Adrenal gland (tissue), 12 donors: ENCODE data around the gene TSGA10. TPM values are rescaled to one million over a fixed set of nuclear protein-coding genes. Genes with fewer than 3 reads are reported as not detected.

Source experiments
- DNase-seq, 7 donors: peaks; one replicate each; pipeline ENCODE4 v3.0.0-alpha.2; 2019 to 2020
- H3K27ac ChIP-seq, 5 donors: fragments of 200-600 bp; sonication (generic) in 4 of 5; 1 replicate in 3 of 5; 2 replicates in 2 of 5; pipeline versions ENCODE4 v1.5.1 to v1.8.0; 2016 to 2020; ENCODE audit warnings: mild to moderate bottlenecking in 1 of 5
- H3K27me3 ChIP-seq: fragments of 200-600 bp; 2 replicates; pipeline ENCODE4 v1.8.0; 2021
- H3K36me3 ChIP-seq, 2 donors: fragments of 200-600 bp; replicated peaks in 1 of 2; 1 replicate in 1 of 2; 2 replicates in 1 of 2; pipeline versions ENCODE4 v1.5.1 to v1.8.0; 2018 to 2022
- H3K4me1 ChIP-seq, 2 donors: fragments of 200-600 bp; replicated peaks in 1 of 2; 1 replicate in 1 of 2; 2 replicates in 1 of 2; pipeline versions ENCODE4 v1.5.1 to v1.8.0; 2018 to 2021
- H3K4me3 ChIP-seq, 4 donors: fragments of 200-600 bp; sonication (generic) in 3 of 4; one replicate each; pipeline ENCODE4 v1.5.1; 2016 to 2018
- H3K9me3 ChIP-seq, 3 donors: fragments of 200-600 bp; sonication (generic) in 1 of 3; replicated peaks in 1 of 3; 1 replicate in 2 of 3; 2 replicates in 1 of 3; pipeline versions ENCODE4 v1.5.1 to v1.8.0; 2016 to 2021
- CTCF ChIP-seq, 6 experiments: fragments of 450-650 bp in 4 of 6; fragments of 200-600 bp in 2 of 6; sonication (generic) in 1 of 6; IDR thresholded peaks; 1 replicate in 5 of 6; 2 replicates in 1 of 6; pipeline versions ENCODE4 v1.5.1 to v1.8.0; 2016 to 2021; ENCODE audit warnings: antibody characterized with exemption in 6 of 6, mild to moderate bottlenecking in 2 of 6, moderate library complexity in 1 of 6
- POLR2A ChIP-seq, 2 donors: fragments of 450-650 bp; IDR thresholded peaks; one replicate each; pipeline ENCODE4 v1.6.1; 2017; ENCODE audit warnings: antibody characterized with exemption in 2 of 2, mild to moderate bottlenecking in 2 of 2, moderate library complexity in 1 of 2
- WGBS, 4 donors: extraction: QIAGEN DNeasy Blood & Tissue Kit in 2 of 4; methylation state at CpG; one replicate each; pipeline versions ENCODE4 v1.1.5 to v1.1.7; 2013 to 2017; 5-methylcytosine and 5-hydroxymethylcytosine counted together
- intact Hi-C, 2 donors: fragments of 100-400 bp; cut with DNase I; formaldehyde crosslinking; loops; one replicate each; pipeline versions ENCODE4 v1.14.1 to v1.15.0; 2022 to 2023
- polyA plus RNA-seq, 3 donors: library from polyadenylated mRNA; stranded (reverse); fragments of 200-250 nt in 2 of 3; fragments of 350-450 nt in 1 of 3; fragmentation: Illumina TruSeq in 1 of 3; extraction: RNeasy Lipid Tissue Mini Kit (QIAGEN cat#74804) in 1 of 3; gene quantifications; one replicate each; pipeline ENCODE4 v1.2.3, GENCODE V29; 2013 to 2014
- small RNA-seq, 2 donors: library from RNA; depleted of rRNA; stranded (forward); fragments of <200 nt; gene quantifications; one replicate each; pipeline ENCODE3, GENCODE V24; 2016
- total RNA-seq, 9 donors: library from RNA; depleted of rRNA in 4 of 9; stranded (reverse); fragments of >200 nt in 4 of 9; fragments of 120-200 nt in 1 of 9; fragmentation: NEBNext Ultra II Directional in 1 of 9; extraction: Animal tissue kit (Norgen Biotek cat#: 25700) in 1 of 9; gene quantifications; one replicate each; pipeline versions ENCODE4 v1.1.0 to v1.2.4, GENCODE V29; 2013 to 2023
- donor health status: healthy with polysubstance abuse.
- donor health status: Bipolar disorder and iron deficiency.
- donor health status: DM: yes; HTN: yes; CAD: no.
- donor health status: DM: no; HTN: no; CAD: no.
- donor health status: DM: no; HTN: no; CAD: no.
- donor health status: DM: yes; HTN: yes; CAD: no.

The TSGA10 gene
- total and polyA plus RNA-seq, 12 donors = 2.3 to 24.1 (median 6.9) TPM

DNA sequence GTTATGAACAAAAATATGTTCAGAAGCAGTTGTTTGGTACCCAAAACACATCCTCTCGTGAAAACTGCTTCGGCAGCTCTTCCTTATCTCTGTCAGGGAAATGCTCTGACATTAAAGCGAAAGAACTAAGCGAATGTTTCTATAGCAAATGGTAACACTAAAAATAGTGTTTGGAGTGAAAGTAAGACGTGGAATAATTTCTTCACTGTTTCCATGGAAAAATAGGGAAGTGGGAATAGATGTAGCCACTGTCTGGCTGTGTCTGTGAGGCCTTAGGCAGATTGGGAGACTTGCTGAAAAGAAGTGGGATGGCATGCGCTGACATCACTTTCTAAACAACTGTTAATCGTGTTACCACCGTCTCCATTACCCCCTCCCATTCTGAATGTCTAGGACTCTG lies 207.2 kb downstream of the TSGA10 start:
- Histone ChIP-seq H3K36me3 (no peaks in the 10 kb centered on the region), H3K9me3 (no peaks in the 10 kb centered on the region), H3K27me3 (no peaks in the 10 kb centered on the region), H3K4me1 (no peaks in the 10 kb centered on the region), H3K27ac (no peak overlapping the region), H3K4me3 (no peak overlapping the region)
- no peak for DNase-seq
- 69 to 80% (median 74%) methylated on average over 8 of the region's 8 CpGs for whole genome bisulfite sequencing, 4 donors
- TF ChIP-seq CTCF (IDR thresholded peaks at IDR 0.05) = no peak
- no peak for TF ChIP-seq POLR2A (IDR thresholded peaks at IDR 0.05)
- intact Hi-C loops = no loop called here

Small RNA genes lying within 50 kb of the gene (small RNA-seq; reads per million reads assigned to genes)
- gene AC092587.1 = 0 reads per million in 2 donors

Other genes with a start within 250 kb of the TSGA10 start
- 1 to 10 TPM in 8 of 9 donors, under 1 TPM in 1; 0.33 to 3.4 (median 2.1) TPM for gene CRACDL, start 218.7 kb downstream of the TSGA10 start, total RNA-seq
- gene CRACDL, start 218.7 kb downstream of the TSGA10 start, polyA plus RNA-seq = 1 to 10 TPM in 2 of 3 donors, under 1 TPM in 1; 0.88 to 2.6 (median 2.1) TPM
- 1 to 10 TPM in 5 of 9 donors, under 1 TPM in 3, not detected in 1; 0.35 to 2.2 (median 1.2) TPM for gene C2orf15, start 13.2 kb downstream of the TSGA10 start, total RNA-seq
- 1 to 10 TPM in 1 of 3 donors, under 1 TPM in 2; 0.44 to 1.3 (median 0.88) TPM for gene C2orf15, start 13.2 kb downstream of the TSGA10 start, polyA plus RNA-seq
- gene LIPT1, start within 50 bp of the TSGA10 start, total RNA-seq = 10 to 100 TPM in 2 of 9 donors, 1 to 10 TPM in 7; 4.4 to 11.4 (median 8.6) TPM
- gene LIPT1, start within 50 bp of the TSGA10 start, polyA plus RNA-seq = 10 to 100 TPM; 12.6 to 14.7 (median 14.1) TPM
- gene MITD1, start 26.1 kb upstream of the TSGA10 start, total RNA-seq = 10 to 100 TPM; 14.4 to 48.1 (median 24.2) TPM
- gene MITD1, start 26.1 kb upstream of the TSGA10 start, polyA plus RNA-seq = 10 to 100 TPM; 42.7 to 70.1 (median 51.1) TPM
- gene MRPL30, start 26.2 kb upstream of the TSGA10 start, total RNA-seq = 10 to 100 TPM; 25.4 to 50.8 (median 32.3) TPM
- gene MRPL30, start 26.2 kb upstream of the TSGA10 start, polyA plus RNA-seq = 10 to 100 TPM; 16.8 to 51.5 (median 17.4) TPM
- not detected for gene LYG2, start 100.7 kb upstream of the TSGA10 start, total RNA-seq
- gene LYG2, start 100.7 kb upstream of the TSGA10 start, polyA plus RNA-seq = not detected
- gene LYG1, start 146.3 kb upstream of the TSGA10 start, total RNA-seq = 1 to 10 TPM in 3 of 9 donors, under 1 TPM in 3, not detected in 3; 0.29 to 1.4 (median 1.0) TPM
- 10 to 100 TPM in 1 of 3 donors, 1 to 10 TPM in 1, under 1 TPM in 1; 0.57 to 10.8 (median 4.4) TPM for gene LYG1, start 146.3 kb upstream of the TSGA10 start, polyA plus RNA-seq
- gene TXNDC9, start 181.4 kb upstream of the TSGA10 start, total RNA-seq = 10 to 100 TPM; 13.2 to 54.5 (median 25.7) TPM
- gene TXNDC9, start 181.4 kb upstream of the TSGA10 start, polyA plus RNA-seq = 10 to 100 TPM; 10.5 to 43.9 (median 12.8) TPM
- gene EIF5B, start 182.4 kb upstream of the TSGA10 start, total RNA-seq = 10 to 100 TPM; 11.1 to 36.5 (median 23.6) TPM
- gene EIF5B, start 182.4 kb upstream of the TSGA10 start, polyA plus RNA-seq = 10 to 100 TPM; 40.7 to 71.3 (median 46.2) TPM